ENCODE measurements around the gene IL15RA. TPM values are rescaled to one million over a fixed set of nuclear protein-coding genes. Genes with fewer than 3 reads are reported as not detected.
"Not testable (repeated sequence)": the region's sequence is repeated elsewhere in the genome, so short reads cannot be mapped to it uniquely, and the experiment has no call there.

IL15RA gene
- total RNA-seq, 2 experiments from 2014 or later: 23.5 to 25.1 TPM

- CTCF ChIA-PET: no interaction called here
These were observed 14.3 kb downstream of the IL15RA start for GRCh38 chr10:5963071-5963470.

GRCh38 chr10:5962358-5962940 is 14.9 kb downstream of the IL15RA start:
- H3K36me3 Mint-ChIP-seq (ENCODE audit: low read depth): peaks cover 35% of the 10 kb centered on the region
- H3K27ac Mint-ChIP-seq; intact Hi-C loops (cut with micrococcal nuclease); H3K4me3 Mint-ChIP-seq; H3K4me1 Mint-ChIP-seq (ENCODE audit: low read depth); H3K27me3 Mint-ChIP-seq; H3K9me3 Mint-ChIP-seq; DNase-seq; CTCF ChIA-PET; ATAC-seq: not testable (repeated sequence)
- POLR2A ChIA-PET: interaction anchor here (0.5 kb wide), 1 partner anchor 939 kb away, joined by 3 read pairs; no protein-coding TSS in a partner anchor

More at GRCh38 chr10:5963071-5963470, 14.3 kb downstream of the IL15RA start:
- H3K36me3 Mint-ChIP-seq (ENCODE audit: low read depth): peaks cover 34% of the 10 kb centered on the region
- ATAC-seq: no peak
- no peak overlapping the region for H3K4me3 Mint-ChIP-seq
- TF ChIP-seq CTCF (IDR thresholded peaks at IDR 0.05): no peak
- intact Hi-C loops (cut with micrococcal nuclease): no loop called here
- no peaks in the 10 kb centered on the region for H3K27me3 Mint-ChIP-seq
- no peaks in the 10 kb centered on the region for H3K4me1 Mint-ChIP-seq (ENCODE audit: low read depth)
- no peaks in the 10 kb centered on the region for H3K9me3 Mint-ChIP-seq
- H3K27ac Mint-ChIP-seq: no peak overlapping the region
- POLR2A ChIA-PET: interaction anchor here (0.5 kb wide), 1 partner anchor 939 kb away, joined by 3 read pairs; no protein-coding TSS in a partner anchor
- DNase-seq: no peak

- ATAC-seq (no peak), DNase-seq (no peak)
- TF ChIP-seq CTCF (IDR thresholded peaks at IDR 0.05): no peak
- Mint-ChIP-seq H3K27me3 (no peaks in the 10 kb centered on the region), H3K4me3 (no peak overlapping the region), H3K4me1 (ENCODE audit: low read depth) (no peaks in the 10 kb centered on the region), H3K9me3 (no peaks in the 10 kb centered on the region), H3K36me3 (ENCODE audit: low read depth) (peaks cover 35% of the 10 kb centered on the region), H3K27ac (no peak overlapping the region)
- ChIA-PET POLR2A (no interaction called here), CTCF (no interaction called here)
- intact Hi-C loops (cut with micrococcal nuclease): no loop called here
These were observed 15.8 kb downstream of the IL15RA start for GRCh38 chr10:5961405-5962100.

GRCh38 chr10:5960973-5961275 is 16.4 kb downstream of the IL15RA start:
- DNase-seq; intact Hi-C loops (cut with micrococcal nuclease); POLR2A ChIA-PET; H3K4me3 Mint-ChIP-seq; H3K4me1 Mint-ChIP-seq (ENCODE audit: low read depth); ATAC-seq; CTCF ChIA-PET; H3K27me3 Mint-ChIP-seq; H3K27ac Mint-ChIP-seq; H3K9me3 Mint-ChIP-seq: not testable (repeated sequence)
- H3K36me3 Mint-ChIP-seq (ENCODE audit: low read depth): peaks cover 35% of the 10 kb centered on the region

GRCh38 chr10:5960070-5960972 is 17.0 kb downstream of the IL15RA start:
- no peak for TF ChIP-seq CTCF (IDR thresholded peaks at IDR 0.05)
- no peak overlapping the region for H3K27ac Mint-ChIP-seq
- DNase-seq (no peak), ATAC-seq (no peak)
- CTCF ChIA-PET: interaction anchor here (0.7 kb wide), 1 partner anchor 11 kb away, joined by 3 read pairs; no protein-coding TSS in a partner anchor
- H3K4me3 Mint-ChIP-seq: no peak overlapping the region
- H3K9me3 Mint-ChIP-seq: no peaks in the 10 kb centered on the region
- H3K36me3 Mint-ChIP-seq (ENCODE audit: low read depth): peaks cover 34% of the 10 kb centered on the region
- H3K4me1 Mint-ChIP-seq (ENCODE audit: low read depth): no peaks in the 10 kb centered on the region
- intact Hi-C loops (cut with micrococcal nuclease): no loop called here
- H3K27me3 Mint-ChIP-seq: no peaks in the 10 kb centered on the region
- POLR2A ChIA-PET: no interaction called here
